Left renal cortex interstitium (tissue), 4 donors: ENCODE results near the gene TMEM185A. TPM values are rescaled to one million over a fixed set of nuclear protein-coding genes. Genes with fewer than 3 reads are reported as not detected.
"Not testable (repeated sequence)": the region's sequence is repeated elsewhere in the genome, so short reads cannot be mapped to it uniquely, and the experiment has no call there.

Experiments
- DNase-seq, 4 donors: peaks; one replicate each; pipeline ENCODE4 v3.0.0-alpha.2; 2013; ENCODE audit warnings: low read depth in 4 of 4, low spot score in 2 of 4, missing footprints in 1 of 4
- polyA plus RNA-seq, 4 donors: library from polyadenylated mRNA; unstranded; fragments of 120-200 nt; gene quantifications; one replicate each; pipeline ENCODE4 v1.2.1, GENCODE V29; 2013; ENCODE audit not compliant: insufficient read length in 4 of 4

TMEM185A gene
- polyA plus RNA-seq, 4 donors, result 41.5 to 46.8 (median 44.2) TPM

DNA sequence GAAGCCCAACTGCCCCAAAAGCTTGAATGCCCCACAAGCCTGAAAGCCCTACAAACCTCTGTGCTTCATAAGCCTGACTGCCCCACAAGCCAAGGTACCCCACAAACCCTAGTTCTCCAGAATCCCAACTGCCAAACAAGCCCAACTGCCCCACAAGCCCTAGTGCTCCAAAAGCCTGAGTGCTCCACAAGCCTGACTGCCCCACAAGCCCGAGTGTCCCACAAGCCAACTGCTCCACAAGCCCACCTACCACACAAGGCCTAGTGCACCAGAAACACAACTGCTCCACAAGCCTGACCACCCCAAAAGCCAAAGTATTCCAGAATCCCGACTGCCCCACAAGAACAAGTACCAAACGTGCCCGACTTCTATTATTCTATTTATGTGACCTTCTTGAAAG lies 68.2 kb downstream of the TMEM185A start:
- no peak for DNase-seq

- not testable (repeated sequence) for DNase-seq
These were observed 76.3 kb downstream of the TMEM185A start for GRCh38 chrX:149555251-149555650.

GRCh38 chrX:149551939-149552248 lies 79.7 kb downstream of the TMEM185A start:
- not testable (repeated sequence) for DNase-seq

DNA sequence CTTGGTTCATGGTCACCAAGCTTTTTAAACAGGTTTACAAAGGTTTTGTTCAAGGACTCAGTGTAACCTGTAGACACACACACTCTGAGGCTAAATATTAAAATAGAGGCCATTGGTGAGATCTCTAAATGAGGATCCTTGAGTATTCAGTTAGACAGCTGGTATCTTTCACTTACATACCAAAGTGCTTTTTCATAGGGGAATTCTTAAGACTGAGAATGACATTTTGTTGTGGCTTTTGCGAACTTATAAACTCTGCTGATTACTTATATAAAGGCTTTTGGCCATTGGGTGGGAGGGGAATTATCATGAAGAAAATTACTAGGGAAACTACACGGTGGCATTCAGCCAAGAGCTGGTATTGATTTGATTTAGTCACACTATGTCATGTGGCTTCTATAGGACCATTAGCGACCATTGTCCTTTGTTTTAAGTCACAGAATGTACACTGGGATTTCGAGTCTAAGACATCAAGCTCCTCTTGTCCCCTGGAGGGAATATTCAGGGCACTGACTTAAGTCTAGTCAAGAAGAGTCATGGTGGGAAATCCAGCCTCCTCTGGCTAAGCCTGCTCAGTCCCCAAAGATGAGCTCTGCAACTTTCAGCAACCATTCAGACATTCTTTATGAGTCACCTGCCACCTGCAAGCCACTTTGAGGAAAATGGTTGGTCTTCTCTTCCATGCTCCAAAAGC lies 80.2 kb downstream of the TMEM185A start:
- not testable (repeated sequence) for DNase-seq

- not testable (repeated sequence) for DNase-seq
These were observed 81.1 kb downstream of the TMEM185A start for GRCh38 chrX:149550454-149550853.

DNA sequence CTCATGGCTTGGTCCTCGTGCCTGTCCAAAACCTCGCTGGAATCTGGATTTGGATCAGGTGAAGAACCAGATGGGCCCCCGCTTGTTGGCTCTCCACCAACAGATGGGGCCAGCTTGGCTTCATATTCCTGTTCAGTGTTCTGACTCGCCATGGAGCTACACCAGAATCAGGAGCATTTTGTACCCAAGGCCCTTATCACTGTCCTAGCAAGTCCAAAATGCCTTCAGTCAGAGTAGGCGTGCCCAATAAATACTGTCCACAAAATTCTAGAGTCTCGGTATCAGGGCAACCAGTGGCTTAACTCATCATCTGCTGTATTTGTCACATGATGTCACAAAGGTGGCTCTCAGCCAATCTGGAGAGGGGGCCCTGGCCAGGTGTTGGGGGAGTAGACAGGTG lies 81.9 kb downstream of the TMEM185A start, which contains the start of gene HSFX3:
Gene HSFX3, minus strand, starts transcription at position 224 of the 400 bp plus-strand sequence. Its CDS starts 72 bp downstream, at position 152.
- DNase-seq, result not testable (repeated sequence)

GRCh38 chrX:149547782-149548181 lies 83.8 kb downstream of the TMEM185A start:
- not testable (repeated sequence) for DNase-seq

GRCh38 chrX:149546962-149547361 lies 84.6 kb downstream of the TMEM185A start:
- not testable (repeated sequence) for DNase-seq

Other genes starting within 250 kb of the TMEM185A start
- gene IDS, start 126.5 kb downstream of the TMEM185A start, polyA plus RNA-seq, result 10 to 100 TPM; 27.1 to 44.5 (median 34.3) TPM
- 10 to 100 TPM; 22.7 to 25.7 (median 23.7) TPM for gene EOLA1, start 90.8 kb downstream of the TMEM185A start, polyA plus RNA-seq
- under 1 TPM in 1 of 4 donors, not detected in 3; 0.13 TPM for gene HSFX3, start 81.9 kb downstream of the TMEM185A start, polyA plus RNA-seq
- gene MAGEA9B, start 44.3 kb downstream of the TMEM185A start, polyA plus RNA-seq, result not detected
- 1 to 10 TPM in 1 of 4 donors, under 1 TPM in 3; 0.30 to 1.0 (median 0.40) TPM for gene HSFX2, start 36.5 kb downstream of the TMEM185A start, polyA plus RNA-seq
- under 1 TPM in 1 of 4 donors, not detected in 3; 0.04 TPM for gene MAGEA11, start 80.3 kb upstream of the TMEM185A start, polyA plus RNA-seq
- gene HSFX1, start 142.3 kb upstream of the TMEM185A start, polyA plus RNA-seq, result 1 to 10 TPM; 1.8 to 2.6 (median 2.2) TPM
- not detected for gene MAGEA9, start 150.1 kb upstream of the TMEM185A start, polyA plus RNA-seq
- gene MAGEA8, start 249.4 kb upstream of the TMEM185A start, polyA plus RNA-seq, result under 1 TPM; 0.13 to 0.47 (median 0.30) TPM